Panc1 (cell line): Measurements from ENCODE around the gene MCM7.

Experiments
- POLR2AphosphoS5 ChIP-seq: IDR thresholded peaks from 2 replicates; pipeline ENCODE4 v1.6.1; 2012; ENCODE audit warnings: mild to moderate bottlenecking, low read depth, low read length, moderate library complexity
- TCF7L2 ChIP-seq: IDR thresholded peaks from 2 replicates; pipeline ENCODE4 v1.6.1; 2011; ENCODE audit warnings: mild to moderate bottlenecking, low read depth, low read length, inconsistent platforms
- TF ChIP-seq, protein P1 (sequence below): fragments of 450-650 bp; IDR thresholded peaks from 2 replicates; pipeline ENCODE4 v1.5.1; 2017; ENCODE audit warnings: mild to moderate bottlenecking
- TF ChIP-seq, protein P2 (sequence below), 2 experiments: IDR thresholded peaks; 2 replicates each; pipeline ENCODE4 v1.6.1; 2011 to 2012; ENCODE audit warnings: low read depth in 2 of 2, control low read depth in 1 of 2, low read length in 1 of 2, mild to moderate bottlenecking in 1 of 2, moderate library complexity in 1 of 2; ENCODE audit not compliant: insufficient read depth in 1 of 2

DNA sequence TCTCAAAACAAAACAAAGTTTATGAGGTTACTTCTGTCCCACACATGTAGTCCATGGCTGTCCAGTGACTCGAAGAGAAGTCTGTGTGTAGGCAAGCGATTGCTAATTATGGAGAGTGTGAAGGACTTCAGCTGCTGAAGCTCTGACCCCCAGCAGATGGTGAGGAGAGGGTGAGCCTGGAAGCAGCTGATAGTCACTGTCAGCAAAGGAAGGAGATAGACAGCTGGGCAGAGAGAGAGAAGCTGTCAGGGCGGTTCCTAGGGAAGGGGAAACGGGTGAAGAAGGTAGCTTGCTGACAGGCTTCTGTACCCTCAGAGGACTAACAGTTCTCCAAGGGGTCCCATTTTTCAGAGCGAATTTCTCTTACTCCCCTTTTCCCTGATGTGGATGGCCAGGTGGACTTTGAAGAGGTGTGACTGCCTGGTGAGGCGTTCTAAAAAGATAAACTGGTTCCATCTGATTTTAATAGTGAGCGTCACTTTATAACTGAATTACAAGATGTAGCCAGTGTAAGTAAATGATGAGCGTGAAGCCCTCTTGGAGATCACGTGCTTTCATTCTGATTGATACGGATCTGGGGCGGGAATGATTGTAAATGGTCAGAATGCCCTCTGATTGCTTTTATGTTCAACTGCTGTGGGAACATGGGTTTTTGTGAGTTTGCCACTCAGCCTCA is 39.5 kb downstream of the MCM7 start:
- TF ChIP-seq, protein P1, sequence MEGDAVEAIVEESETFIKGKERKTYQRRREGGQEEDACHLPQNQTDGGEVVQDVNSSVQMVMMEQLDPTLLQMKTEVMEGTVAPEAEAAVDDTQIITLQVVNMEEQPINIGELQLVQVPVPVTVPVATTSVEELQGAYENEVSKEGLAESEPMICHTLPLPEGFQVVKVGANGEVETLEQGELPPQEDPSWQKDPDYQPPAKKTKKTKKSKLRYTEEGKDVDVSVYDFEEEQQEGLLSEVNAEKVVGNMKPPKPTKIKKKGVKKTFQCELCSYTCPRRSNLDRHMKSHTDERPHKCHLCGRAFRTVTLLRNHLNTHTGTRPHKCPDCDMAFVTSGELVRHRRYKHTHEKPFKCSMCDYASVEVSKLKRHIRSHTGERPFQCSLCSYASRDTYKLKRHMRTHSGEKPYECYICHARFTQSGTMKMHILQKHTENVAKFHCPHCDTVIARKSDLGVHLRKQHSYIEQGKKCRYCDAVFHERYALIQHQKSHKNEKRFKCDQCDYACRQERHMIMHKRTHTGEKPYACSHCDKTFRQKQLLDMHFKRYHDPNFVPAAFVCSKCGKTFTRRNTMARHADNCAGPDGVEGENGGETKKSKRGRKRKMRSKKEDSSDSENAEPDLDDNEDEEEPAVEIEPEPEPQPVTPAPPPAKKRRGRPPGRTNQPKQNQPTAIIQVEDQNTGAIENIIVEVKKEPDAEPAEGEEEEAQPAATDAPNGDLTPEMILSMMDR = no peak
- TF ChIP-seq TCF7L2 (no peak), POLR2AphosphoS5 (no peak)
- TF ChIP-seq, protein P2, sequence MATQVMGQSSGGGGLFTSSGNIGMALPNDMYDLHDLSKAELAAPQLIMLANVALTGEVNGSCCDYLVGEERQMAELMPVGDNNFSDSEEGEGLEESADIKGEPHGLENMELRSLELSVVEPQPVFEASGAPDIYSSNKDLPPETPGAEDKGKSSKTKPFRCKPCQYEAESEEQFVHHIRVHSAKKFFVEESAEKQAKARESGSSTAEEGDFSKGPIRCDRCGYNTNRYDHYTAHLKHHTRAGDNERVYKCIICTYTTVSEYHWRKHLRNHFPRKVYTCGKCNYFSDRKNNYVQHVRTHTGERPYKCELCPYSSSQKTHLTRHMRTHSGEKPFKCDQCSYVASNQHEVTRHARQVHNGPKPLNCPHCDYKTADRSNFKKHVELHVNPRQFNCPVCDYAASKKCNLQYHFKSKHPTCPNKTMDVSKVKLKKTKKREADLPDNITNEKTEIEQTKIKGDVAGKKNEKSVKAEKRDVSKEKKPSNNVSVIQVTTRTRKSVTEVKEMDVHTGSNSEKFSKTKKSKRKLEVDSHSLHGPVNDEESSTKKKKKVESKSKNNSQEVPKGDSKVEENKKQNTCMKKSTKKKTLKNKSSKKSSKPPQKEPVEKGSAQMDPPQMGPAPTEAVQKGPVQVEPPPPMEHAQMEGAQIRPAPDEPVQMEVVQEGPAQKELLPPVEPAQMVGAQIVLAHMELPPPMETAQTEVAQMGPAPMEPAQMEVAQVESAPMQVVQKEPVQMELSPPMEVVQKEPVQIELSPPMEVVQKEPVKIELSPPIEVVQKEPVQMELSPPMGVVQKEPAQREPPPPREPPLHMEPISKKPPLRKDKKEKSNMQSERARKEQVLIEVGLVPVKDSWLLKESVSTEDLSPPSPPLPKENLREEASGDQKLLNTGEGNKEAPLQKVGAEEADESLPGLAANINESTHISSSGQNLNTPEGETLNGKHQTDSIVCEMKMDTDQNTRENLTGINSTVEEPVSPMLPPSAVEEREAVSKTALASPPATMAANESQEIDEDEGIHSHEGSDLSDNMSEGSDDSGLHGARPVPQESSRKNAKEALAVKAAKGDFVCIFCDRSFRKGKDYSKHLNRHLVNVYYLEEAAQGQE (IDR thresholded peaks at IDR 0.05; ENCODE audit: insufficient read depth in 1 of 2, low read depth in 2 of 2, low read length in 1 of 2) = no peak
